ENCODE results near the gene NFATC1.

DNA sequence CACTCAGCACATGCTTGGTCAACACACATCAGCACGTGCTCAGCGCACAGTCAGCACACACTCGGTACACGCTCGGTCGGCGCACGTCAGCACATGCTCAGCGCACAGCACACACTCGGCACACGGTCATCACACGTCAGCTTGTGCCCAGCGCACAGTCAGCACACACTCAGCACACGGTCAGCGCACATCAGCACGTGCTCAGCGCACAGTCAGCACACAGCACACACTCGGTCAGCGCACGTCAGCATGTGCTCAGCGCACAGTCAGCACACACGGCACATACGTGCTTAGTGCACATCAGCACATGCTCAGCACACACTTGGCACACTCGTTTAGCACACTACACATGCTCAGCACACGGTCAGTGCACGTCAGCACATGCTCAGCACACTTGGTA is 49.7 kb upstream of the NFATC1 start:
- TF ChIP-seq, protein P1, sequence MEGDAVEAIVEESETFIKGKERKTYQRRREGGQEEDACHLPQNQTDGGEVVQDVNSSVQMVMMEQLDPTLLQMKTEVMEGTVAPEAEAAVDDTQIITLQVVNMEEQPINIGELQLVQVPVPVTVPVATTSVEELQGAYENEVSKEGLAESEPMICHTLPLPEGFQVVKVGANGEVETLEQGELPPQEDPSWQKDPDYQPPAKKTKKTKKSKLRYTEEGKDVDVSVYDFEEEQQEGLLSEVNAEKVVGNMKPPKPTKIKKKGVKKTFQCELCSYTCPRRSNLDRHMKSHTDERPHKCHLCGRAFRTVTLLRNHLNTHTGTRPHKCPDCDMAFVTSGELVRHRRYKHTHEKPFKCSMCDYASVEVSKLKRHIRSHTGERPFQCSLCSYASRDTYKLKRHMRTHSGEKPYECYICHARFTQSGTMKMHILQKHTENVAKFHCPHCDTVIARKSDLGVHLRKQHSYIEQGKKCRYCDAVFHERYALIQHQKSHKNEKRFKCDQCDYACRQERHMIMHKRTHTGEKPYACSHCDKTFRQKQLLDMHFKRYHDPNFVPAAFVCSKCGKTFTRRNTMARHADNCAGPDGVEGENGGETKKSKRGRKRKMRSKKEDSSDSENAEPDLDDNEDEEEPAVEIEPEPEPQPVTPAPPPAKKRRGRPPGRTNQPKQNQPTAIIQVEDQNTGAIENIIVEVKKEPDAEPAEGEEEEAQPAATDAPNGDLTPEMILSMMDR (IDR thresholded peaks at IDR 0.05; ENCODE audit: low read depth, low read length, poor library complexity, severe bottlenecking) = no peak
- no peak for TF ChIP-seq EZH2phosphoT487 (IDR thresholded peaks at IDR 0.05; ENCODE audit: borderline replicate concordance, low read length)
